Rectal smooth muscle tissue (tissue), 1 donor: ENCODE results near the gene PHKB.

Experiments
- H3K27ac ChIP-seq: one replicate; pipeline ENCODE4 v1.7.0; 2013; ENCODE audit warnings: low read depth, low read length, inconsistent platforms
- H3K27me3 ChIP-seq: one replicate; pipeline ENCODE4 v1.7.0; 2013; ENCODE audit warnings: low read length; ENCODE audit not compliant: control insufficient read depth, insufficient read depth
- H3K36me3 ChIP-seq: one replicate; pipeline ENCODE4 v1.7.0; 2013; ENCODE audit warnings: low read length; ENCODE audit not compliant: control insufficient read depth, insufficient read depth
- H3K4me1 ChIP-seq: one replicate; pipeline ENCODE4 v1.7.0; 2013; ENCODE audit warnings: low read length; ENCODE audit not compliant: control insufficient read depth, insufficient read depth
- H3K4me3 ChIP-seq: one replicate; pipeline ENCODE4 v1.7.0; 2013; ENCODE audit warnings: low read length
- H3K9ac ChIP-seq: one replicate; pipeline ENCODE4 v1.7.0; 2013; ENCODE audit warnings: low read length

Gene PHKB

DNA sequence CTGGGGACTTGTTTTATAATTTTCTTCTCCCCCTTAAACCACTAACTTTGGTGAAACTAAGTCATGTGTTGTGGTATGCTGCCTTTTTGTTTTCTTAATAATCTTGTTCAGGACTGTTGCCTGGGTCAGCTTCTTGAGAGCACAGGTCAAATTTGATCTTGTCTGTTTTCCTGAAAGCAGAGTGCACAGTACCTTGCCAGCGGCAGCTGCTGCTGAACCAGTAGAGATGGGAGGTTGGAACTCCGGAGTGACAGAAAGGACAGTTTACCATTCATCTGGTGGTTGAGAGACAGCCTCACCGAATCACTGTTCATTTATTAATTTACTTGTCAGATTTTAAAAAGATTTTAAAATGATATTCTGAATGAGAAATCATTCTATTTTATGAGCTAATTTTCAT, 125.0 kb downstream of the PHKB start:
- H3K9ac ChIP-seq, result no peak overlapping the region
- H3K36me3 ChIP-seq, result peaks cover 8% of the 10 kb centered on the region
- H3K4me3 ChIP-seq, result no peak overlapping the region
- H3K4me1 ChIP-seq, result no peaks in the 10 kb centered on the region
- H3K27me3 ChIP-seq, result no peaks in the 10 kb centered on the region
- no peak overlapping the region for H3K27ac ChIP-seq

DNA sequence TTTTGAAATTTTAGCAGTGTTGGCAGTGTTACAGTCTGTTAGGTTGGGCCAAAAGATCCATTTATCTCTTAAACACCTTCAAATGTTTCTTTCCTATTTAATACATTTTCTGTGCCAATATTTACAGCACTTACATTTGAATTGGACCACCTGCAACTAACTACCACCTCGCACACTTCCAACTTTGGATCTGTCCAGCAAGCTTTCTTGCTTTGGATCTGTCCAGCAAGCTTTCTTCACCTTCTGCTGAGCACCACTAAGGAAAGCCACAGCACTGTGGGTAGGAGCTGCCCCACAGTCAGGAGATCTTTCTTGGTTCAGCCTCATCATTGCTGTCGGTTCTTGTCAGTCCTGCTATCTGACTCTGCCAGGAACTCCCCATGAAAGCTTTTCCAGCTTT, 129.3 kb downstream of the PHKB start:
- H3K27ac ChIP-seq, result no peak overlapping the region
- no peak overlapping the region for H3K9ac ChIP-seq
- peaks cover 8% of the 10 kb centered on the region for H3K36me3 ChIP-seq
- H3K27me3 ChIP-seq, result no peaks in the 10 kb centered on the region
- H3K4me3 ChIP-seq, result no peak overlapping the region
- H3K4me1 ChIP-seq, result no peaks in the 10 kb centered on the region

DNA sequence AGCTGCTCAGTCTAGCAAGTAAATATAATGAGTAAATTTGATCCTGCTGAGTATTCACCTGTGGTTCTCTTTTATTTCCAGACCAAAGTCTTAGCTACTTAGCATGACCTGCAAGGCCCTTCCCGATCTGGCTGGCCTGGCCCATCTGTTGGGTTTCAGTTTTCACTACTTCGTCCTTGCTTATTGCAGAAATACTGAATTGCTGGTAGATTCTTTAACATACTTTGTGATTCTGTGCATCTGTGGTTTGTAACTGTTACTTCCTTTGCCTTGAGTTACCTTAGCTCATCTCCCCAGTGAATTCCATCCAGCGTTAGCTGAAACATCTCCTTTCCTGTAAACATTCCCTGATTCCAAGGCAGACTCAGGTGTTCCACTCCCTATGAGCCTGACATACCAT, 131.1 kb downstream of the PHKB start:
- Histone ChIP-seq H3K4me1 (no peaks in the 10 kb centered on the region), H3K9ac (no peak overlapping the region), H3K27ac (no peak overlapping the region), H3K4me3 (no peak overlapping the region), H3K27me3 (no peaks in the 10 kb centered on the region), H3K36me3 (peaks cover 8% of the 10 kb centered on the region)

DNA sequence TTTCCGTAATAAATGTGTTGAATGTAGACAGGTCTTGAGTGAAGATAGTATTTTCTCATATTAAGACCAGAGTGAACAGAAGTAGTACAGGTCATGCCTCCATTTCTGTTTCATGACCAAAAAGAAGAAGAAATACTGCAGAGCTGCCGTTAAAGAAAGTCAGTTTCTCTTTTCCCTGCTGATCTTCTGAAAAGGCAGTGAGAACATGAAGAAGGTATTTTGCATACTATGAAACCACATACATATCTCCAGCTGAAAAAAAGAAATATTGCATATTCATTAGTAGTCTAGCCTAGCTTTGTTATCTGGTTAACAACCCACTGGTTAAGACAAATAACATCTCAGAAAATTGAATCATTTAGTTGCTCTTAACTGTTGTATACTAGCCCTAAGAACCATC, 138.4 kb downstream of the PHKB start:
- Histone ChIP-seq H3K4me3 (no peak overlapping the region), H3K9ac (no peak overlapping the region), H3K4me1 (no peaks in the 10 kb centered on the region), H3K36me3 (peaks cover 4% of the 10 kb centered on the region), H3K27ac (no peak overlapping the region), H3K27me3 (no peaks in the 10 kb centered on the region)

DNA sequence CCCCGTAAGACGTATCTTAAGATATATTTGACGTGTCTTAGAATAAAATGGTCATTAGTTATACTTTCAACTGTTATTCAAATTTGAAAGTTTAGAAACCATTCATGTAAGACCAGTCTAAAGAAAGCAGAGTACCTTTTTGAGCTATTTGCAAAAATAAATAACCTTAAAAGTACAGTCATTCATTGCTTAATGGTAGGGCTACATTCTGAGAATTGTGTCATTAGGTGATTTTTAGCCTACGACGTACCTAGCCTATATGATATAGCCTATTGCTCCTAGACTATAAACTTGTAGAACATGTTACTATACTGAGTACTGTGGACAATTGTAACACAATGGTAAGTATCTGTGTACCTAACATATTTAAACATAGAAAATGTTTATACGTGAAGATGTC, 139.2 kb downstream of the PHKB start:
- H3K4me1 ChIP-seq, result no peaks in the 10 kb centered on the region
- no peak overlapping the region for H3K9ac ChIP-seq
- H3K36me3 ChIP-seq, result peaks cover 4% of the 10 kb centered on the region
- no peaks in the 10 kb centered on the region for H3K27me3 ChIP-seq
- no peak overlapping the region for H3K27ac ChIP-seq
- H3K4me3 ChIP-seq, result no peak overlapping the region

DNA sequence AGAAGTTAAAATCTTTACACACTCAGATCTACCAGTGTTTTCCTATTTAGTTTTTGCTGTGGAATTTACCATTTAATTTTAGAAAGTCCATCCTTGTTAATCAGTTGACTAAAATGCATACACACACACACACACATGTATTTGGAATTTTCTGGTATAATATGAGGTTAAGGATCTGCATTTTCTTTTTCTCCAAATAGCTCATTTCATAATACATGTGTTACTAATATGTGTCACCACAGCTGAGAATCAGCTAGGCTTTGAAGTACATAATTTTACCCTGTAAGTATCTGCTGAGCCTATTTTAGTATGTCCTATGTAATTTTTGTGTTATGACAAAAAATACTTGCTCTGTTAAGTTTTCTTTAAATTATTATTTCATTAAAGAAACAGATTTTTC, 143.2 kb downstream of the PHKB start:
- Histone ChIP-seq H3K4me1 (no peaks in the 10 kb centered on the region), H3K27ac (no peak overlapping the region), H3K4me3 (no peak overlapping the region), H3K27me3 (no peaks in the 10 kb centered on the region), H3K9ac (no peak overlapping the region), H3K36me3 (no peaks in the 10 kb centered on the region)

DNA sequence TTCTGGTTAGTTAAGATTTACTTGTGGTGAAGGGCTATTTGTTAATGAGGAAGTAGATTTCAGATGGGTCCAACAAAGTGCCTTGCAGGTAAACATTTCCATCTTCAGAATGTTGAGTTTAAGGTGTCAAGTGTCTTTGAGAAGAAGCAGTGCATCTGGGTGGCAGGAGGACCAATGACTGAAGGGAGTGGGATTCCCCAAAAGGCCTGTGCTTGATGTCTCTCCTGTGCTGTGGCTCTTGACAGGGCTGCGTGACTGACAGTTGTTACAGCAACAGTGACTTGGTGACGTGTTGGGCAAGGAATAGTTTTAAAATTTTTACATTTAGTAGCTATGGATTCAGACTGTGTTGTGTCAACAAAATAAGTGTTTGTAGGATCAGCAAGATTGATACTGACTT, 149.9 kb downstream of the PHKB start:
- H3K9ac ChIP-seq, result no peak overlapping the region
- no peaks in the 10 kb centered on the region for H3K4me1 ChIP-seq
- peaks cover 2% of the 10 kb centered on the region for H3K36me3 ChIP-seq
- no peaks in the 10 kb centered on the region for H3K27me3 ChIP-seq
- no peak overlapping the region for H3K4me3 ChIP-seq
- H3K27ac ChIP-seq, result no peak overlapping the region

DNA sequence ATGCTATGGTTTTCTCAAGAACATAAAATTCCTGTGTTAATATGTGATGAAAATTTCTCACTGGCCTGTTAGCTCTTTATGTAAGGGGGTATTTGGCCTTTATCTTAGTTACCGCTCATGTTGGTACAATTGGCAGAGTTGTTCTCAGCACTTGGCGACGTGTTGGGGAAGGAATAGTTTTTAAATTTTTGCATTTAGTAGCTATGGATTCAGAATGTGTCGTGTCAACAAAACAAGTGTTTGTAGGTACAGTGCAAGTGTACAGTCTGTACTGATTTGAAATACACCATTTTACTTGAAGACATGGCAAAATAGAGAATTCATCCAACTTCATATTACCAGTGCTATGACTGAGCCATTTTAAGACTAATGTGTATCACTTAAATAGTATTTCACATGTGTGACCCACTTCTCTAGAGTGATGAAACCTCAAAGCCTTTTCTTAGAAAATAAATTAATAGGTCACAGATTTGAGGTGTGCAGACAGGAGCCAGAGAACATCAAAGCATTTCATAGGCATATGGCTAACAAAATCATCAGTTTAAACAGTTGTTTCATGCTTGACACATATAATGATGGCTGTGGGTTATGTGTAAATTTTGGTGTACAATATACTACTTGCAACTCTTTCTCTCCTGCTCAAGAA, 150.8 kb downstream of the PHKB start:
- Histone ChIP-seq H3K36me3 (peaks cover 2% of the 10 kb centered on the region), H3K27me3 (no peaks in the 10 kb centered on the region), H3K27ac (no peak overlapping the region), H3K9ac (no peak overlapping the region), H3K4me1 (no peaks in the 10 kb centered on the region), H3K4me3 (no peak overlapping the region)

DNA sequence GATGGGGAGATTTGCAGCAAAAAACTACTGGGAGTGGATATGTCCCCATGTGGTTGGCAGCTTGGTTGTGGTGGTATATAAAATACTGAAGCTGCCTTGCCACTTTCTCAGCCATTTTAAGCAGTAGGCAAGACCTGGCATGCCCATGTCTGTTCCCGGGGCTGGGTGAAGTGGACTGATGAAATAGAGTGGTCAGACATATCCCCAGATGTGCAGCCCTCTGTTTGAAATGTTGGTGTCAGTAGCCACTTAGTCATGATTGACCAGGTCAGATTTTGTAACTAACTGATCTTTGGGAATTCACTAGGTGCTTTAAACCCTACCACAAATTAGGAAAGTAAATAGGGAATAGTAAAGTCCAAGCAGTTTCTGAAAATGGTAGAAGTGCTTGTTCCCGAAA, 151.6 kb downstream of the PHKB start:
- no peak overlapping the region for H3K9ac ChIP-seq
- H3K4me1 ChIP-seq, result no peaks in the 10 kb centered on the region
- no peak overlapping the region for H3K4me3 ChIP-seq

DNA sequence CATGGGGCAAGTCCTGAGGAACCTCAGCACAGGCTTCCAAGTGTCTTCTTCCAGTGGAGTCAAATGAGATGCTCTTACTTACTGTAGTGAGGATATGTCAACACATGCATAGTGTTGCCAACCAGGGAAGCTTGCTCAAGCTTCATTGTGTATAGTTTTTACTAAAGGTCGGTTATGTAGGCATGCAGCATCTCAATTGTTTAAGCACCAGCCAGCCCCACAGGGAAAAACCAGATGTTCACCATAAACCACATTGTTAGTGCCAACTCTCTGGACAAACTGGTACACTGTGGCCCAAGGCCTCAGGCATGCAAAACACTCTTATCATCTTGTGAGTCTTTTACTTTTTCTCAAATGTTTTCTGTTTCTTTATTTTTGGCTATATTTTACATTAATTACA, 152.1 kb downstream of the PHKB start:
- H3K36me3 ChIP-seq, result peaks cover 2% of the 10 kb centered on the region

More for the DNA sequence above, 151.6 kb downstream of the PHKB start:
- H3K36me3 ChIP-seq, result peaks cover 2% of the 10 kb centered on the region
- no peak overlapping the region for H3K27ac ChIP-seq
- H3K27me3 ChIP-seq, result no peaks in the 10 kb centered on the region

DNA sequence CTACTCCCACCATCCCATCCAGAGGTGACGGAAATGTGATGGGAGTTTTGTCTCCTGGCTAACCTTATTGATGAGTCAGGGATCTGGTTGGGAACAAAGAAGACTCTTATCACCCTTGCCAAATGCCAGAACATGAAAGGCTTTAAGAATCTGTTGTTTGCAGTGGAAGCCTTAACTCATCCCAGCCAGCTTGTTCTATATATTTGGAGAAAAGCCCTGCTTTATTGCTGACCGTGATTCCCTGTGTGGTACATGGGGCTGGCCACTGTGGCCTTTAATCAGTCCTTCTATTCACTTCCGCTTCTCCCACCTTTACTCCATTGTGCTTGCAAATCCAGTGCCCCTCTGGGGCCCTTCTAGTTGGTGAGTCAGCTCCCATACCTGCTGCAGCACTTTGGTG, 156.6 kb downstream of the PHKB start:
- no peaks in the 10 kb centered on the region for H3K4me1 ChIP-seq
- no peak overlapping the region for H3K27ac ChIP-seq
- no peaks in the 10 kb centered on the region for H3K27me3 ChIP-seq
- H3K36me3 ChIP-seq, result peaks cover 2% of the 10 kb centered on the region
- no peak overlapping the region for H3K4me3 ChIP-seq
- H3K9ac ChIP-seq, result no peak overlapping the region

More for the DNA sequence above, 152.1 kb downstream of the PHKB start:
- Histone ChIP-seq H3K27me3 (no peaks in the 10 kb centered on the region), H3K4me1 (no peaks in the 10 kb centered on the region), H3K27ac (no peak overlapping the region), H3K9ac (no peak overlapping the region), H3K4me3 (no peak overlapping the region)

DNA sequence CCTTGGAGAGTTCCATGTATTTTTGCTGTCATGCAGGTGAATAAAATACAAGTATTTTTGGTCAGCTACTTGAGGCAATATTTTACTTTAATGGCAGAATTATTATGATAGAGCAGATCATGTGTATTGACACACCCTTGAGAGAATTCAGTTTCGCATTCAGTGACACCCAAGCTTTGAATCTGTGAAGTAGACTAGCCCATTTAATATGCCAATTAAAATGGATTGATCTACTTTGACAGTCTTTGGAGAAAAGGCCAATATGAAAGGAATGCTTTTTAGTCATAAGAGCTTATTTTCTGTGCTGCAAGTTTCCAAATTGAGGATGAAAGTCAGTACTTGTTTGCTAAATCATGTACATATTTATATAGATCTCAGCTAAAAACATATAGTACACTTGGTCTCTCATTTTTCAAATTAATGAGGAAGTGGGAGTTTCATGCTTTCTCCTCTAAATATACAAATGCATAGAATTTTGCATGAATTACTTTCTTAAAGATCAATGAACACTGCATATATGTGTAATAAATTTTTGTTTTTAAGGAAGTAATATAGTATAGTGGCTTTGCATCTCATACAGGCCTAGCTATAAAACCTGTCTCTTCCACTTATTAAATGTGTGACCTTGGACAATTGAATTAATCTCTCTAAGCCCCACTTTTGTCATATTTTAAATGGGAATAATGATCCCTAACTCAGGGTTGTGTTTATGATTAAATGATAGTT, 161.5 kb downstream of the PHKB start:
- H3K9ac ChIP-seq, result no peak overlapping the region
- H3K27me3 ChIP-seq, result no peaks in the 10 kb centered on the region
- no peaks in the 10 kb centered on the region for H3K36me3 ChIP-seq
- H3K4me1 ChIP-seq, result no peaks in the 10 kb centered on the region
- no peak overlapping the region for H3K27ac ChIP-seq
- H3K4me3 ChIP-seq, result no peak overlapping the region

DNA sequence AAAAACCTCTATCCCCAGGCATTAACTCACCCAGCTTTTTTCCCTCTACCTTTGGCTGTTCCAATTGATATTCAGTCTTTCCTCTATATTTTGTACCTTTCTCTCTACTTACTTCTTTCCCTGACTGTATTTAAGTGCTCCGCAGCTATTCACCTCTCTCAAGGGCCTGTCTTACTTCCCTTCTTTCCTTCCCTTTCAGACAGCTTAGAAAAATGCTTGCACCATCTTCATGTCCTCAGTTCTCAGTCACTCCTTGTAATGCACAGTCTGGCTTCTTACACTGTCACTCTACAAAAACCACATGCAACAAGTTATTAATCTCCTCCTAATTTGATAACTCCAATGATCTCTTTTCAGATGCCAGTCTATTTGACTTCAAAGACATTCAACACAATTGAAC, 163.4 kb downstream of the PHKB start:
- no peaks in the 10 kb centered on the region for H3K4me1 ChIP-seq
- no peak overlapping the region for H3K9ac ChIP-seq
- H3K4me3 ChIP-seq, result no peak overlapping the region
- no peak overlapping the region for H3K27ac ChIP-seq
- no peaks in the 10 kb centered on the region for H3K27me3 ChIP-seq
- no peaks in the 10 kb centered on the region for H3K36me3 ChIP-seq
